Skeletal muscle satellite cell (primary cell): ENCODE results near the gene KLK10.
"Not testable (repeated sequence)": the region's sequence is repeated elsewhere in the genome, so short reads cannot be mapped to it uniquely, and the experiment has no call there.

Source experiments
- H3K27me3 ChIP-seq: 2 replicates; pipeline ENCODE4 v1.7.0; 2013; ENCODE audit warnings: low read length; ENCODE audit not compliant: control insufficient read depth, insufficient read depth
- H3K36me3 ChIP-seq: 2 replicates; pipeline ENCODE4 v1.7.0; 2013; ENCODE audit warnings: mild to moderate bottlenecking, control low read depth, low read length; ENCODE audit not compliant: insufficient read depth
- H3K4me1 ChIP-seq: 2 replicates; pipeline ENCODE4 v1.7.0; 2013; ENCODE audit warnings: low read length; ENCODE audit not compliant: control insufficient read depth, insufficient read depth
- H3K4me2 ChIP-seq: 2 replicates; pipeline ENCODE4 v1.7.0; 2013; ENCODE audit warnings: mild to moderate bottlenecking, low read length
- H3K4me3 ChIP-seq: 2 replicates; pipeline ENCODE4 v1.7.0; 2013; ENCODE audit warnings: low read length
- H3K9ac ChIP-seq: 2 replicates; pipeline ENCODE4 v1.7.0; 2013; ENCODE audit warnings: mild to moderate bottlenecking, low read depth, low read length, moderate library complexity
- H3K9me3 ChIP-seq: replicated peaks from 2 replicates; pipeline ENCODE4 v1.7.0; 2013; ENCODE audit warnings: mild to moderate bottlenecking, control low read depth, low read length

KLK10 gene

GRCh38 chr19:51000426-51000825 lies 19.1 kb downstream of the KLK10 start:
- H3K9ac ChIP-seq: no peak overlapping the region
- no peak overlapping the region for H3K4me3 ChIP-seq

GRCh38 chr19:50998686-50999085 lies 20.8 kb downstream of the KLK10 start:
- Histone ChIP-seq H3K9me3 (no peaks in the 10 kb centered on the region), H3K4me2 (no peak overlapping the region), H3K27me3 (no peaks in the 10 kb centered on the region), H3K9ac (no peak overlapping the region), H3K4me1 (no peaks in the 10 kb centered on the region), H3K4me3 (no peak overlapping the region), H3K36me3 (no peaks in the 10 kb centered on the region)

More at GRCh38 chr19:51000426-51000825, 19.1 kb downstream of the KLK10 start:
- H3K4me1 ChIP-seq: no peaks in the 10 kb centered on the region
- H3K36me3 ChIP-seq: no peaks in the 10 kb centered on the region
- no peaks in the 10 kb centered on the region for H3K9me3 ChIP-seq
- H3K4me2 ChIP-seq: no peak overlapping the region
- H3K27me3 ChIP-seq: no peaks in the 10 kb centered on the region

- Histone ChIP-seq H3K36me3 (no peaks in the 10 kb centered on the region), H3K4me2 (no peak overlapping the region), H3K9ac (no peak overlapping the region), H3K9me3 (no peaks in the 10 kb centered on the region), H3K4me1 (no peaks in the 10 kb centered on the region), H3K4me3 (no peak overlapping the region), H3K27me3 (no peaks in the 10 kb centered on the region)
Measured at GRCh38 chr19:50998061-50998460, 21.4 kb downstream of the KLK10 start.

- no peaks in the 10 kb centered on the region for H3K4me1 ChIP-seq
- no peak overlapping the region for H3K9ac ChIP-seq
- no peak overlapping the region for H3K4me2 ChIP-seq
- H3K27me3 ChIP-seq: no peaks in the 10 kb centered on the region
- H3K36me3 ChIP-seq: no peaks in the 10 kb centered on the region
- H3K9me3 ChIP-seq: no peaks in the 10 kb centered on the region
- H3K4me3 ChIP-seq: no peak overlapping the region
Measured at GRCh38 chr19:50994129-50994528, 25.4 kb downstream of the KLK10 start.

GRCh38 chr19:50992666-50993035 lies 26.9 kb downstream of the KLK10 start:
- no peak overlapping the region for H3K9ac ChIP-seq

GRCh38 chr19:50984416-50984815 lies 35.1 kb downstream of the KLK10 start:
- not testable (repeated sequence) for H3K9ac ChIP-seq, H3K36me3 ChIP-seq, H3K9me3 ChIP-seq, H3K4me1 ChIP-seq, H3K4me2 ChIP-seq, H3K4me3 ChIP-seq, H3K27me3 ChIP-seq

More at GRCh38 chr19:50992666-50993035, 26.9 kb downstream of the KLK10 start:
- no peaks in the 10 kb centered on the region for H3K36me3 ChIP-seq
- H3K9me3 ChIP-seq: no peaks in the 10 kb centered on the region
- H3K4me2 ChIP-seq: no peak overlapping the region
- no peak overlapping the region for H3K4me3 ChIP-seq
- H3K4me1 ChIP-seq: no peaks in the 10 kb centered on the region
- H3K27me3 ChIP-seq: no peaks in the 10 kb centered on the region

- Histone ChIP-seq H3K4me2 (no peak within 1 kb of the TSS), H3K27me3 (no peaks in the 10 kb centered on the region), H3K9me3 (no peaks in the 10 kb centered on the region), H3K36me3 (no peaks in the 10 kb centered on the region), H3K9ac (no peak within 1 kb of the TSS), H3K4me1 (no peaks in the 10 kb centered on the region), H3K4me3 (no peak within 1 kb of the TSS)
Measured at GRCh38 chr19:50983625-50984292, 35.8 kb downstream of the KLK10 start, which contains the start of gene KLK7. Gene KLK7, minus strand, starts transcription at chr19:50983917. Its CDS starts 1,518 bp downstream, at chr19:50982399.

- Histone ChIP-seq H3K36me3 (no peaks in the 10 kb centered on the region), H3K4me1 (no peaks in the 10 kb centered on the region), H3K9ac (no peak overlapping the region), H3K4me2 (no peak overlapping the region), H3K9me3 (no peaks in the 10 kb centered on the region), H3K27me3 (no peaks in the 10 kb centered on the region), H3K4me3 (no peak overlapping the region)
Measured at GRCh38 chr19:50982186-50982585, 37.3 kb downstream of the KLK10 start.

GRCh38 chr19:50981587-50982146 lies 37.8 kb downstream of the KLK10 start:
- Histone ChIP-seq H3K9ac (no peak overlapping the region), H3K9me3 (no peaks in the 10 kb centered on the region), H3K27me3 (no peaks in the 10 kb centered on the region), H3K4me2 (no peak overlapping the region), H3K4me3 (no peak overlapping the region), H3K36me3 (no peaks in the 10 kb centered on the region), H3K4me1 (no peaks in the 10 kb centered on the region)

- no peak overlapping the region for H3K4me2 ChIP-seq
- H3K9ac ChIP-seq: no peak overlapping the region
- no peaks in the 10 kb centered on the region for H3K36me3 ChIP-seq
- H3K27me3 ChIP-seq: no peaks in the 10 kb centered on the region
- H3K4me3 ChIP-seq: no peak overlapping the region
- H3K9me3 ChIP-seq: no peaks in the 10 kb centered on the region
- no peaks in the 10 kb centered on the region for H3K4me1 ChIP-seq
Measured at GRCh38 chr19:50980208-50980607, 39.3 kb downstream of the KLK10 start.

- Histone ChIP-seq H3K9me3 (no peaks in the 10 kb centered on the region), H3K36me3 (no peaks in the 10 kb centered on the region), H3K4me2 (no peak overlapping the region), H3K9ac (no peak overlapping the region), H3K27me3 (no peaks in the 10 kb centered on the region), H3K4me3 (no peak overlapping the region), H3K4me1 (no peaks in the 10 kb centered on the region)
Measured at GRCh38 chr19:50979758-50980157, 39.8 kb downstream of the KLK10 start.

GRCh38 chr19:50978772-50979390 lies 40.6 kb downstream of the KLK10 start:
- Histone ChIP-seq H3K4me1 (no peaks in the 10 kb centered on the region), H3K9me3 (no peaks in the 10 kb centered on the region), H3K9ac (no peak overlapping the region), H3K36me3 (no peaks in the 10 kb centered on the region), H3K4me2 (no peak overlapping the region), H3K4me3 (no peak overlapping the region), H3K27me3 (no peaks in the 10 kb centered on the region)
